Activated CD4-positive, alpha-beta T cell treated with anti-CD3 and anti-CD28 coated beads, Interleukin-10, Interleukin-2, amounts not matched to agents 100 ng/mL and 50 ng/mL, durations not matched to agents 16 hours and 8 hours (primary cell): ENCODE results near the gene PPM1M.
"Not testable (repeated sequence)": the region's sequence is repeated elsewhere in the genome, so short reads cannot be mapped to it uniquely, and the experiment has no call there.

Experiments
- DNase-seq: peaks from one replicate; pipeline ENCODE4 v3.0.0-alpha.2; 2020

The PPM1M gene

DNA sequence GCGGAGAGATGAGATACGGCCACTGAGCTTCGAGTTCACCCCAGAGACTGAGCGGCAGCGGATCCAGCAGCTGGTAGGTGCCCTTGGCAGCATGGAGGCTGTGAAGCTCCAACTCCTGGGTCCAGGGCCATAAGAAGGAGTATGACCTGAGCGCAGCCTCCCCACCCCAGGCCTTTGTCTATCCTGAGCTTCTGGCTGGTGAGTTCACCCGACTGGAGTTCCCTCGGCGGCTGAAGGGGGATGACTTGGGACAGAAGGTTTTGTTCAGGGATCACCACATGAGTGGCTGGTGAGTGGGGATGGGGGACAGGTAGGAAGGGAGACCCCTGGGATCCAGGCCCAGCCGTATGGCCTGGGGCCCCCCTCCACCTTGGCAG lies 2.6 kb downstream of the PPM1M start:
- no peak for DNase-seq

DNA sequence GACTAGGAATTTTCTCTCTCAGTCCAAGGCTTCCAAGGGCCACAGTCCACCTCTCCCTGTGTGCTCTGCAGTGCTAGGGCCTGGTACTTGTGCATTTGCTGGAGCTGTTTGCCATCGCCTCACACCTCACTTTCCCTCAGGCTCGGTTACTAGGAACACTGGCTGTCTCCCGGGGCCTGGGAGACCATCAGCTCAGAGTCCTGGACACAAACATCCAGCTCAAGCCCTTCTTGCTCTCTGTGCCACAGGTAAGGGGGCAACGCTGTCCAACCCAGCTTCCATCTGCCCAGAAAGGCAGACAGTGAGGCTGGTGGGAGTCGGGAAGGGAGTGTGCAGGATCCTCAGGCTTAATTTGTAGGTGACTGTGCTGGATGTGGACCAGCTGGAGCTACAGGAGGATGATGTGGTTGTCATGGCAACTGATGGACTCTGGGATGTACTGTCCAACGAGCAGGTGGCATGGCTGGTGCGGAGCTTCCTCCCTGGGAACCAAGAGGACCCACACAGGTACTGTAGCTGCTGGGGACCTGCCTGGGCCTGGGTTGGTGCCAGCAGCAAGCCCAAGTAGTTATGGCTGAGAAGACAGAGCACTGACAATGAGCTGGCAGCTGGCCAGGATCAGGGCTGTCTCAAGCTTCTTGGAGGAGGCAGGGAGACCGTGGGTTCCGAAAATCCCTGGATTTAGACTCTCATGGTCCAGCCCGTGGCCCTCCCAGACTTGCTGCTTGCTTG lies 3.4 kb downstream of the PPM1M start:
- DNase-seq = no peak

DNA sequence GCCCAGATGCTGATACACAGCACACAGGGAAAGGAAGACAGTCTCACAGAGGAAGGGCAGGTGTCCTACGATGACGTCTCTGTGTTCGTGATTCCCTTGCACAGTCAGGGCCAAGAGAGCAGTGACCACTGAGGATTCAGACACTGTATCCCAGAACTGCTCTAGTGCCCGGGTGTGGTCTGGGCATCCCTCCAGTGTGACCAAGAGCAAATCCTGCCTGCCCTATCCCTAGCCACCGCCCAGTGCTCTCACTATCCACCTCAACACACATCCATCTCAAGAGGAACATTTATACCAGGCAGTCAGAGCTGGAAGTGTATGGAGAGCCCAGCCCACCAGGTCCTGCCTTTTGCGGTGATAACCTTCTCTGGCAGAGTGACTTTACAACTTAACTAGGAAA lies 4.1 kb downstream of the PPM1M start:
- DNase-seq = no peak

DNA sequence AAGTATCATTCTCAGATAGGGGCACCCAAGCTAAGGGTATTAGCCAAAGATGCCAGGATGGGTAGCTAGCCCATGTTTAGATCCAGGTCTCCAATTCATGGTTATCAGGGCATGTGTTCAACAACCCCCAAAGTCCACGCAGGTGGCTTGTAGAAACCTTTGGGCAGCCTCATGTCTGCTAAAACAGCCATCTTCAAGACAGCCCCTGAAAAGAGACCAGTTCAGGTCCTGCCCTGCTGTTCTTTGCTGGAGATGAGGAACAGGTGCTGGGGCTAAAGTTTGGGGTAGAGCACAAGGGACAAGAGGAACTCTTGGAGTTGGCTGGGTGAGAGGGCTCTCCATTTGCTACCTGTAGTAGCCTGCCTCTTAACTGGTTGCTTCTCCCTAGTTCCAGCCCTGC lies 4.6 kb downstream of the PPM1M start:
- no peak for DNase-seq

DNA sequence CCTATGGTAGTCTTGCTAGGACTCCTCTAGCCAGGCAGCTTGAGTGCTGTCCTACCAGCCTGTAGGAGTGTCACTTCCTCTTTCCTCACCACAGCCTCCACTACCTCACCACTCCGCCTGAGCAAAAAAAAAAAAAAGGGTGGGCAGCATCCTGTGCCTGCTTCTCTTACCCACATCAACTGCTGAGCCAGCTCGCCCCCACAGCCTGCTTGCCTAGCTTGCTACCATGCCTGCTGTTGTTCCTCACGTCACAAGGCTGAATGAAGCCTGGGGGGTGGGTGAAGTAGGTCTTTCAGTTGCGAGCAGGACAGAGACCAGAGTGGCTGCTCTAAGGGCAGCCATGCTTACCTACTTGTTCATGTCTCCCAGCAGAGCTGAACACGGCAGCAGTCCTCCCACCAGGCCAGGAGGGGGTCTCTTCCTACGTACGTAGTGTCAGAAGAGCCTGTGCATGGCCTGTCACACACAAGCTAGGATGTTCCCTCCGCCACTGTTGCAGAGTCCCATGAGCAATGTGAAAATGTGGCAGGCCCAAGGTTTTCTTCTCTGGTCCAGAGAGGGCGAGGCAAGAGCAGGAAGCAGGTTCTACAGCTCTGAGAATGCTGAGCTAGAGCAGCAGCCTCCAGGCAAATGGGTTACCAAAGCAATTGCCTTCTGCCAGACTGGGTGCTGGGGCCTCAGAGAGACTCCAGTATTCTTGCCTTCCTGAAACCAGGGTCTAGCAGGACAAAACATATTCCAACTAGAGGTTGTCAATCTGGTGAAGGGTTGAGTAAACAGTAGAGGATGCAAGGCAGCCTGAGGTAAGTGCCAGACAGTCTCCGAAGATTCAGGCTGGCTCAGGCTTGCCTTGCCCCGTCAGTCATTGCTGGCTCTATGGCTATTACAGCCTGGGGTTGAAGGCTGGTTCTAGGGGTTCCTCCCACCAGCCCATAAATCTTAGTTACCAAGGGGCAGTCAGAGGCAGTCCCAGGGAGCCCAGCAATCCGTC lies 8.1 kb downstream of the PPM1M start:
- peak; percentile 91 for DNase-seq

DNA sequence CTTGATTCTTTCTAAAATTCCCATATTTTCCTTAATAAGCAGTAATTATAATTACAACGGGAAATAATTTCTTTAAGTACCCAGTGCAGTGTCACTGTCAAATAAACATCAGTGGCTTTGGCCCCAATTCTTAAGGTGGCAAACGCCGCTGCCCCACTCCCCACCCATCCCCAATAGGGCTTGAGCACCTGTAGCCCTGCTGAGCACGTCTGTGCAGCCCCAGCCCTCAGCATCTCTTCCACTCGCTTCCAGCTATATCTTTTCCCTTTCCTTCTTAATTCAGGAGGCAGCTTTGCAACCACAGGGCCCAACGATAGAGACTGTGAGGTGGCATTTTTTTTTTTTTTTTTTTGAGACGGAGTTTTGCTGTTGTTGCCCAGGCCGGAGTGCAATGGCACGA lies 9.0 kb downstream of the PPM1M start:
- DNase-seq = no peak

DNA sequence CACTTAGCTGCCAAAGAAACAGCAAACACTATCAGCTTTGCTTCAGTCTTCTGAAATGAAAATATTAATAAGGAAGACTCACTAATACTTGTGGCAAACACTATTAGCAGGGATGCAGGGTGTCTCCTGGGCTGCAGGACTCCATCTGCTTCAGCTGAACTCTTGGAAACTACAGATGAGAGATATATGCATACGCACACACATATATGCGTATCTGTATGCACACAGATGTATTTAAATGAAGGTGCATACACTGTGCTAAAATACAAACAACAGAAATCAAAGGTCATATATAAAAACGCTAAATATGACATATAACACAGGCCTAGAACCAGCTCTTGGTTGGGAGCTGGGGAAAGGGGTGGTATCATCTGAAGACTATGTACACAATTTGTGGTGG lies 10.6 kb downstream of the PPM1M start:
- DNase-seq = no peak

DNA sequence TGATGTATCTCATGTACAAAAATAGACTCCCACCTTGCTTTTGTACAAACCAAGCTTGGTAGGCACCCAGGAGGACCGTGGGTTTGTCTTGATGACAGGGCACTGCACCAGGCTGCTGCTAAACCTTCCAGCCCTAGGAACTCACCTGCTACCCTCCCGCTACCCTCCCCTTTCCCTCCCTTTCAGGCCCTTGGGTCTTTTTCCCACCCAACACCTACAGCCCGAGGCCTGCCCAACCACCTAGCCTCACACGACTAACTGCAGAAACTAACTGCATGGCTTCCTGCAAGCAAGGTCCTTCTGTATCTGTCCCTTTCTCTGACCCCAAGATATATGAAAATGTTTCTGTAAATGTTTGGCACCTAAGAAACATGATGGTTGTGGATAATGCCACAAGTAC lies 11.1 kb downstream of the PPM1M start:
- DNase-seq = no peak

DNA sequence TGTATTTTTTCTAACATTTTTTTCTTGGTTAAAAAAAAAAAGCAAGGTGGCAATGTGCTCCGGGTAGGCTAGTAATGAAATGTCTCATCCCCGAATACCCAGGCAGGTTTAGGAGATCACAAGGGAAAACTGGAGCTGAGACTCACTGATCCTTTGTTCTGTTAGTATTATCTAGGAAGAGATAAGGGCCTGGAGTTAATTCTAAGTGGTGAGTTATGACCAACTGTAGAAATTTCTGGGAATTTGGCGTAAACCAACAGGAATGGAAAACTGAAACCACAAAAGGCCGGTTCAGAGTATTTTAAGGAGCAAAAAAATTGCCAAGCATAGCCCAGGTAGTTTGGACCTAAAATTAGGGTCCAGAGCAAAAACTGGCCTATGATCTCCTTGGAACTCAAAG lies 12.4 kb downstream of the PPM1M start:
- DNase-seq = no peak

DNA sequence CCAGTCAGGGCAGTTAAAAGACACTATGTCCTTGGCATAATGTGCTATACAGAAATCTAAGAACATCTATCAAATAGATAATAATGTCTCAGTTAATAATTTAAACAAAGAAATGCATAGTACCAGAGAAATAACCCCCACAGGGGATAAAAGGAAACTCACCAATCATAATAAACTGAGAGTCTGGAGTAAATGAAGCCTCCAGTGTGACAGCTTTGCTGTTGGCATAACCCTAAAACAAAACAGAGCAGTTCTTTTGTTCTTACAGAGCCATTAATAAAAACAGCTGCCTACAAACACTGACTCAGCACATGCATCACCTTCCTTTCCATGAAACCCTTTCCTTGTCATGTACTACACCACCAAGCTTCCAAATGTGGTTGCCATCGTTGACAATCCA lies 13.5 kb downstream of the PPM1M start:
- no peak for DNase-seq

DNA sequence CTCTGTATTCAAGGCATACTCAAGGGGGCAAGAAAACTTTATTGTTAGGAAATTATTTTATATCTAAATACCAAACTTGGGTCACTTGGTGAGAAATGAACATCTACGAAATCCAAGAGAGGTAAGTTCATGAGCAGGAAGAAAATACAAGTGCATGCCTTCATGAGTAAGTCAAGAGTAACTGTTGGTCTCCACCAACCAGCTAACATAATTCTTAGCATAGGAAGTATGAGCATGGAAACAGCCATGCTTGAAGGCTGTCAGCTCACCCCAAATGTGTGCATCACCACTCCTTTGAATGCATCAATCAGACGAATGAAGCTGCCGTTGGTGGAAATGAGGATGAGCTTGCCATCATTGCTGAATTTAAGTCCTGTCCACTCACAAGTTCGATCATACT lies 13.9 kb downstream of the PPM1M start:
- no peak for DNase-seq

DNA sequence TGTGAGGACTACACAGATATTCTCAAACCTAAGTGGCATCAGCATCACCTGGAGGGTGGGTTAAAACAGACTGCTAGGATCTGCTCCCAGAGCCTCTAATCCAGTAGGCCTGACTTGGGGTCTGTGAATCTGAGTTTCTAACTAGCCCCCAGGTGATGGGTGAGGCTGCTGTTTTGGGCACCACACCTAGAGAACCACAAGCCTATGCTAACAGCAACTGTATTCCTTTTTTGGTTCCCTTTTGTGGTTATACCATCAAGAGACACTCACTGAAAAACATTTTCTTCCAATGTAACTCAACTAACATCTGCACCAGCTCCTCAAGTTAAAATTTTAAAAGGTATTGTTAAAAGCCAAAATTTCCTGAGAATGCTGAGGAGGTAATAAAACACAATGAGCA lies 16.9 kb downstream of the PPM1M start:
- no peak for DNase-seq

DNA sequence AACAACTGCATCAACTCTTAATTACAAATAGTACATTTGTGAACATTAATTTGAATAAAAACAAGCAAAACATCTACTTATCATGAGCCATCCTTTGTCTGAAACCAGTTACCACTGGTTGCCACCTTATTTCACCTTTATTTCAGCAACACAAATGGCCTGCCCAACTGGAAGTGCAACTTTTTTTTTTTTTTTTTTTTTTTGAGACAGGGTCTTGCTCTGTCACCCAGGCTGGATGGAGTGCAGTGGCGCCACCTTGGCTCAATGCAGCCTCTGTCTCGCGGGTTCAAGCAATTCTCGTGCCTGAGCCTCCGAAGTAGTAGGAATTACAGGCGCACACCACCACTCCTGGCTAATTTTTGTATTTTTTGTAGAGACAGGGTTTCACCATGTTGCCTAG lies 19.8 kb downstream of the PPM1M start:
- DNase-seq = no peak

DNA sequence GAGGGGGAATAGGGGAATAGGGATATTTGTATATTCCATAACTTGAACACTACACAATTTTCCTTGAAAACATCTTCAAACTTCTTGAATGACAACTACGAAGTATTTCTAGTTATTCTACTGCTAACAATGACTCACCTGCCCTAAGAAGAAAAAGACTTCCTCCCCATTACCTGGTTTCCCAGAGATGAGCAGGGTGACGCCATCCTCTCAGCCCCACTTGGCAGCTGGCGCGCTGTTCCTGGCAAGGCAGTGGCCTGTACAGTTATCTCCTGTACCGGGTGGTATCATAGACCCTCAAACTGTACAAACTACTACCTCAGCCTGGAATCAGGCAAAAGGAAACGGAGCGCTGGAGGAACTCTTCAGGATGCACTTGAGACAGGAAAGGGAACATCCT lies 22.5 kb downstream of the PPM1M start:
- no peak for DNase-seq

DNA sequence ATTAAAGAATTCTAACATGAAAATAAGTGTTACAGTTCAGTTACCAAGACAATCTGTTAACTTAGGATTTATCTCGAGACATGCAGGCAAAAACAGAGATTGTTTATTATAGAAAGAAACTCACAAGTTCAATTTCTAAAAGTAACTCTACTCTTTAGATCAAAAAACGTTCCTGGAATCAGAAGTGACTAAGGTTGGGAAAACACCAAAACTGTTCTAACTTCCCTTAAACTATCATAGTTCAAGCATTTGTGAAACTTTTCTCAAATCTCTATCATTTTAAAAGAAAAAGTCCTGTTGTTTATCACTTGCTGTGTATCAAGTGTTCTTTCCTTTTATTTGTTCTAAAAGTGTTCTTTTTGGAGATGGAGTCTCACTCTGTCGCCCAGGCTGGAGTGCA lies 24.2 kb downstream of the PPM1M start:
- no peak for DNase-seq

DNA sequence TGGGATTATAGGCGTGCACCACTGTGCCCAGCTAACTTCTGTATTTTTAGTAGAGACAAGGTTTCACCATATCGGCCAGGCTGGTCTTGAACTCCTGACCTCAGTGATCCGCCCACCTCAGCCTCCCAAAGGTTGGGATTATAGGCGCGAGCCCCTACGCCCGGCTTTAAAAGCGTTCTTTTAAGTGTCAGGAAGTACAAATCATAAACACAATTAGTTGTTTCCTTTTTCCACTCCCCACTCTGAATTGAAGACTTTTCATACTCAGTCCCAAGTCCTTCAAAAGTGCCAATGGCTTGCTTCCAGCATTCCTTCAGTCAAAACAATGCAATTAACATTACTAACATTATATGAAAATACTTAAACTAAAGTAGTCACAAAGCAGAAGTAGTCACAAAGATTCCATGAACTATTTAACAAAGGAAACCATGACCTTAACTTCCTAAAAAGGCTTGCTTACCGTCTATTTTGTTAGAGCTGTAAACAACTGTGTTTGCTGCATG lies 24.7 kb downstream of the PPM1M start:
- DNase-seq = no peak

DNA sequence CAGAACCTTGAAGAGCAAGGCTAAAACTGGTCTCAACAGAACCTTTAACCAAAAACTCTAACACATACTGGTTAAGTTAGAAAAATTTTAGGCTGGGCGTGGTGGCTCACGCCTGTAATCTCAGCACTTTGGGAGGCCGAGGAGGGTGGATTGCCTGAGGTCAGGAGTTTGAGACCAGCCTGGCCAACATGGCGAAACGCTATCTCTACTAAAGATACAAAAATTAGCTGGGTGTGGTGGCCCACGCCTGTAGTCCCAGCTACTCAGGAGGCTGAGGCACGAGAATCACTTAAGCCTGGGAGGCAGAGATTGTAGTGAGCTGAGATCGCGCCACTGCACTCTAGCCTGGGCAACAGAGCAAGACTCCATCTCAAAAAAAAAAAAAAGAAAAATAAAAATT lies 26.6 kb downstream of the PPM1M start:
- DNase-seq = not testable (repeated sequence)

DNA sequence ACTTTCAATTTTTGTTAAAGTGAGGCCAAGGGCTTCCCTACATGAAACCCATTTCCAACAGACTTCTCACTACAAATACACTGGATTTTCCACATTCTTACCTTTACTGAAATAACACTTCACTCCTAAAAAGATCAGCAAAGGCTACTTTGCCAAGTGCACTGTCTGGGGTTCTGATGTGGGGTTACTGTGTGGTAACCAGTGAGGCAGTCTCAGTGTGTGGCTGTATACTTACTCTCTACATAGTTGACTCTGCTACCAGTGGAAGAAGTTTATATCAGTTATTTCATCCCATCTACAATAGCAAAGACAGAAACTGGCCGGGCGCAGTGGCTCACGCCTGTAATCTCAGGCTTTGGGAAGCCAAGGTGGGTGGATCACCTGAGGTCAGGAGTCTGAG lies 27.3 kb downstream of the PPM1M start:
- no peak for DNase-seq

DNA sequence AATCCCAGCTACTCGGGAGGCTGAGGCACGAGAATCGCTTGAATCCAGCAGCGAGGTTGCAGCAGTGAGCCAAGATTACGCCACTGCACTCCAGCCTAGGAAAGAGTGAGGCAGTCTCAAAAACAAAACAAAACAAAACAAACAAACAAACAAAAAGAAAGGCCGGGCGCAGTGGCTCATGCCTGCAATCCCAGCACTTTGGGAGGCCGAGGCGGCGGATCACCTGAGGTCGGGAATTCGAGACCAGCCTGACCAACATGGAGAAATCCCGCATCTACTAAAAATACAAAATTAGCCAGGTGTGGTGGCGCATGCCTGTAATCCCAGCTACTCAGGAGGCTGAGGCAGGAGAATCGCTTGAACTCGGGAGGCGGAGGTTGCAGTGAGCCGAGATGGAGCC lies 29.2 kb downstream of the PPM1M start:
- not testable (repeated sequence) for DNase-seq

DNA sequence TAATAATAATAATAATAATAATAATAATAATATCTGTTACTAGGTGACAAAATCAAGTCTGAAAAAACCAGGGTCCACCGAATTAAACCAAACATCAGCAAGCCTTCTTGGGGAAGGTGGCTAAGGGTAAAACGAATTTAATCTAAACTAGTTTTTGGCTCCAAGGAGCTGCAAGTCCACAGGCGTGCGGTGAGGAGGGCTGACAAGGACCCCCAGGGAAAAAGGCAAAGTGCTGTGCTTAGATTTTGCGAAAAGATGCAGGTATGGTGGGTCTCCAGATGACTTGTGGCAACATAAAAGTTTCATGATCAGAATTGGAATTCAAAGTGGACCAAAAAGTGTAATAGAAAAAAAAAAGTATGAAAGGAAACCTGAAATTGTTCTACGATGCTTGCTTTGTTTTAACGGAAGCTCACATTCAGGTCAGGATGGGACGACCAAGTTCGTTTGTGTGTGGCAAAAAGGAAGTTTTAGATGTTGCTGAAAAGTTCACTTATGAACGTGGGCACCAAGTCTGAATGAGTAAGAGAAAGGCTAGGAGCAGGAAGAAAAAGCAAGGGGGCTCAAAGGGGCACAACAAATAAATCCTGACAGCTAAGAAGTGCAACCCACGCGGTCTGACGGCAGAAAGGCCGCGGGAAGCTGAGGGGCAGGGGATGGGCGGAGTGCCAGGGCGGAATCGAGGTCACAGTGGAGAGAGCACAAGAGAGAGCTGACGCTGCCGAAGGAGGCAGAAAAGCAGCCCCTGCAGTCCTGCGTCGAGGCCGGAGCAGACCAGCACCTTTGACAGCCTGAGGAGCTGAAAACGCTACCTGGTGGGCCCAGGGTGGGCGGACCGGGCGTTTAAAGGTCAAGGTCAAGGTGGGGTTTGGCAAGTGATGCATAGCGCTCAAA lies 31.8 kb downstream of the PPM1M start:
- DNase-seq = peak; percentile 86

DNA sequence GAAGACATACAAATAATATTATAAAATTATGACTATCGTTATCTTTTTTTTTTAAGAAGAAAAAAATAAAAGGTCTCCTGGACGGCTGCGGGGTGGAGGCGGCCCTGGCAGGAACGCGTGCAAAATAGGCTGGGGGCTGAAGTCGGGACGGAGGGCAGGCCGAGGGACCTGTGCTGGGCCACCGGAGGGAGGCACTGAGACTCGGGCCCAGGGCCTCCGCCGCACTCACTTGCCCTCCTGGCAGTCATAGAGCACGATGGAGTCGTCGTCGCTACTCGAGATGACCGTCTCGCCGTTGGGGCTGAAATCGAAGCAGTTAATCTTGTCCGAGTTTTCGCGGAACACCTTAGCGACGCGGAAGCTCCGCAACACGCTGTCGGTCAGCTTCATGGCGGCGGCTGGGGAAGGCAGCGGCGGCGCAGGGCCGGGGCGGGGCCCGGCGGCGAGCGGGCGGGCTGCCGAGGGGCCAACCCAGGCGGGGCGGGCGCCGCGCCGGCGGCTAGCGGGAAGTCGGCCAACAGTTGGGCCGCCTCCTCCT lies 32.5 kb downstream of the PPM1M start:
- no peak for DNase-seq

DNA sequence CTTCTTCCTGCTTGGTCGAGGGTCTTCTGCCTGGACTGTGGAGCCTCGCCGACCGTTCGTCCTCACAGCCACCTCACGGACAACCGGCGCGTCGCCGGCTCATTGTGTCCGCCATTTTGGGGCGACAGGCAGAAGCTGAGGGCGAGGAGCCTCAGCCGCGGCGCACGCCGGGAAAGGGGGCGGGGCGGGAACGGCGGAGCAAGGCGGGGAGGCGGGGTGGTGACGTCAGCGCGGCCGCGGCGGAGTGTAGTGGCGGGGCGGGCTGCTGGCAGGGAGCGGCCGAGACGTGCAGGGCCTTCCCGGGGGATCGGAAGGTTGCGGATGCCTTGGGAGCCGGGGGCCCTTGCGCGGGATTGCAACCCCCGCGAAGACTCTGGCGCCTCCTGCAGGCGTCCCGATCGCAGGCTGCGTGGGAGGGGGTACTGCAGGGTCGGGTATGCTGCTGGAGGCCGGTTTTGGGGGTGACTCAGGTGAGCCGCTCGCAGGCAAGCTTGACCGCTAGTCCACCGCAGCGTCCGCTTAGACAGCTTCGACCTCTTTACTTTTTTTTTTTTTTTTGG lies 33.0 kb downstream of the PPM1M start, which contains the start of gene WDR82:
Gene WDR82 (minus strand): TSS at position 140 of the 560 bp plus-strand sequence. CDS start 288 bp downstream, outside the sequence.
- DNase-seq = peak; percentile 98
